ENCODE results near the gene FNIP1. TPM values are rescaled to one million over a fixed set of nuclear protein-coding genes. Genes with fewer than 3 reads are reported as not detected.
"Not testable (repeated sequence)": the region's sequence is repeated elsewhere in the genome, so short reads cannot be mapped to it uniquely, and the experiment has no call there.

Gene FNIP1
- 10 to 100 TPM; 14.9 to 15.7 TPM for total RNA-seq

DNA sequence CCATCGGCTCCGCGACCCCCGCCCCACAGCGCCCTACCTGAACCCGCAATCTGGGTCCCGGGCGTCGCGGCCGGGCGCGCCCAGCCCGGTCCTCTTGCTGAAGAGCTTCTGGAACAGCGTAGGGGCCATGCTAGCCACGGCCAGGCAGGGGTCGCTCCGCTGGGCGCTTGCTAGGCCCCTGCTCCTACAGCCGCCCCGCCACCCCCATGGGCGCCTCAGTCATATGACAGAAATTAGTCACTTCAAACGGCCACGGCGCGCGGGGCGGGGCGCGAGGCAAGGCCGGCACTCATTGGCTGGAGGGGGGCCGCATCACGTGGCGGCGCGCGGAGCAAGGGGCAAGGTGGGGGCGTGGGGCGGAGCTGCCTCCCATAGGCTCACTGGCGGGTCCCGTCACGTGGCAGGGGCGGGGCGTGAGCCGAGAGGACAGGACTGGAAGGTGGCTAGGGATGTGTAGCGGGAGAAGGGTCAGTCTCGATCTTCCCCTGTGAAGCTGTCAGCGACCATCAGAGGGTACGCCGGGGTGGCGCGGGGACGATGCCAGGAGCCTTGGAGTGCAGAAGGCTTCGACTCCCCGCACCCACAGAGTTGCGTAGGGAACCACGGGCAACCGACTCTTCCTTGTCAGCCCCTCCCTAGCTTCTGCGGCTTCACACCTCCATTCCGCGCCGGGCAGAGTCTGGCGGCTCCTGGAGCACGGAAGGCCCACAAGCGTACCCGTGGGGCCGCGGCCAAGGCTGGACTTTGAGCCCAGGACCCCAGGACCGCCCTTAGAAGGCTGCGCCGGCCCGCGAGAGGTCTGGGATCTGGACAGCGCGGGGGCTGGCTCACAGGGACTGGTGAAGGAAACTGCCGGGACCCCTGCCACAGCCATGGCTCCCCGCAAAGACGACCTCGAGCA is at the start of gene FNIP1:
FNIP1 (minus strand) TSS at position 225 of the 901 bp plus-strand sequence; CDS start at position 129, 96 bp downstream.
- H3K27me3 Mint-ChIP-seq = no peaks in the 10 kb centered on the region
- DNase-seq = peak; percentile 99
- H3K36me3 Mint-ChIP-seq = peaks cover 19% of the 10 kb centered on the region
- H3K4me1 Mint-ChIP-seq = peaks cover 22% of the 10 kb centered on the region
- peak within 1 kb of the TSS; percentile 89 for H3K27ac Mint-ChIP-seq
- H3K9me3 Mint-ChIP-seq = no peaks in the 10 kb centered on the region
- peak within 1 kb of the TSS; percentile 94 for H3K4me3 Mint-ChIP-seq

DNA sequence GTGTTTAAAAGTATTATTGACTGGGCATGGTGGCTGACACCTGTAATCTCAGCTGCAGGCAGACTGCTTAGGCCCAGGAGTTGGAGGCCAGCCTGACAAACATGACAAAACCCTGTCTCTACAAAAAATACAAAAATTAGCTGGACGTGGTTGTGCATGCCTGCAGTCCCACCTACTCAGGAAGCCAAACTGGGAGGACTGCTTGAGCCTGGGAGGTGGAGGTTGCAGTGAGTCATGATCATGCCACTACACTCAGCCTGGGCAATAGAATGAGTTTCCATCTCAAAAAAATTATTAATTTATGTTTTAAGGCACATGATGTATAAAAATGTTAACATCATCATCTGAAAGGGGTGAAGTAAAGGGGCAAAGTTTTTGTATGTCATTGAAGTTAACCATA is 49.7 kb upstream of the FNIP1 start:
- no peaks in the 10 kb centered on the region for H3K27me3 Mint-ChIP-seq
- no peak overlapping the region for H3K27ac Mint-ChIP-seq
- H3K4me3 Mint-ChIP-seq = no peak overlapping the region
- no peaks in the 10 kb centered on the region for H3K4me1 Mint-ChIP-seq
- H3K36me3 Mint-ChIP-seq = peaks cover 23% of the 10 kb centered on the region
- DNase-seq = no peak
- H3K9me3 Mint-ChIP-seq = peaks cover 51% of the 10 kb centered on the region

DNA sequence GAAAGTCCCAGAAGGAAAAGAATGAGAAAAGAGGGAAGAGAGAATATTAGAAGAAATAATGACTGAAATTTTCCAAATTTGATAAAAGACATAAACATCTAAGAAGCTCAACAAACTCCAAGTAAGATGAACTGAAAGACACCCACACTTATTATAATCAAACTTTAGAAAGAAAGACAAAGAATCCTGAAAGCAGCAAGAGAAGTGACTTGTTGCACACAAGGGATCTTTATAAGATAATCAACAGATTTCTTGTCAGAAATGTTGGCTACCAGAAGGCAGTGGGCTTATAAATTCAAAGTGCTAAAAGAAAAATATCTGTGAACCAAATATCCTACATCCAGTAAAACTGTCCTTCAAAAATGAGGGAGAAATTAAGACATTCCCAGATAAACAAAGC is 49.0 kb upstream of the FNIP1 start:
- Mint-ChIP-seq H3K9me3 (peaks cover 51% of the 10 kb centered on the region), H3K4me3 (no peak overlapping the region), H3K27me3 (no peaks in the 10 kb centered on the region), H3K4me1 (no peaks in the 10 kb centered on the region), H3K36me3 (peaks cover 23% of the 10 kb centered on the region), H3K27ac (no peak overlapping the region)
- no peak for DNase-seq

DNA sequence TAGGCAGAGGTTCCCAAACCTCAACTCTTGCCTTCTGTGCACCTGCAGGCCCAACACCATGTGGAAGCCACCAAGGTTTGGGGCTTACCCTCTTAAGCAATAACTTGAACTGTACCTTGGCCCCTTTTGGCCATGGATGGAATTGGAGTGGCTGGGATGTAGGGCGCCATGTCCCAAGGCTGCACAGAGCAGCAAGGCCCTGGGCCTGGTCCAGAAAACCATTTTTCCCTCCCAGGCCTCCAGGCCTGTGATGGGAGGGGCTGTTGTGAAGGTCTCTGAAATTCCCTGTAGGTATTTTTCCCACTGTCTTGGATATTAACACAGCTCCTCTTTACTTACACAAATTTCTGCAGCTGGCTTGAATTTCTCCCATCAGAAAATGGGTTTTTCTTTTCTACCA is 46.2 kb upstream of the FNIP1 start:
- Mint-ChIP-seq H3K36me3 (peaks cover 19% of the 10 kb centered on the region), H3K9me3 (peaks cover 42% of the 10 kb centered on the region)
- not testable (repeated sequence) for DNase-seq, H3K27me3 Mint-ChIP-seq, H3K4me1 Mint-ChIP-seq, H3K4me3 Mint-ChIP-seq, H3K27ac Mint-ChIP-seq

DNA sequence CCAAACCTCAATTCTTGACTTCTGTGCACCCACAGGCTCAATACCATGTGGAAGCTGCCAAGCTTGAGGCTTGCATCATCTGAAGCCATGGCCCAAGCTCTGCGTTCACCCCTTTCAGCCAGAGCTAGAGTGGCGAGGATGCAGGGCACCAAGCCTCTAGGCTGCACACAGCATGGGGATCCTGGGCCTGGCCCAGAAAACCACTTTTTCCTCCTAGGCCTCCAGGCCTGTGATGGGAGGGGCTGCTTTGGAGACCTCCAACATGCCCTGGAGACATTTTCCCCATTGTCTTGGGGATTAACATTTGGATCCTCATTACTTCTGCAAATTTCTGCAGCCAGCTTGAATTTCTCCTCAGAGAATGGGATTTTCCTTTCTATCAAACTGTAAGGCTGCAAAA is 35.9 kb upstream of the FNIP1 start:
- H3K27ac Mint-ChIP-seq, H3K4me3 Mint-ChIP-seq, DNase-seq, H3K36me3 Mint-ChIP-seq, H3K9me3 Mint-ChIP-seq, H3K27me3 Mint-ChIP-seq, H3K4me1 Mint-ChIP-seq: not testable (repeated sequence)

DNA sequence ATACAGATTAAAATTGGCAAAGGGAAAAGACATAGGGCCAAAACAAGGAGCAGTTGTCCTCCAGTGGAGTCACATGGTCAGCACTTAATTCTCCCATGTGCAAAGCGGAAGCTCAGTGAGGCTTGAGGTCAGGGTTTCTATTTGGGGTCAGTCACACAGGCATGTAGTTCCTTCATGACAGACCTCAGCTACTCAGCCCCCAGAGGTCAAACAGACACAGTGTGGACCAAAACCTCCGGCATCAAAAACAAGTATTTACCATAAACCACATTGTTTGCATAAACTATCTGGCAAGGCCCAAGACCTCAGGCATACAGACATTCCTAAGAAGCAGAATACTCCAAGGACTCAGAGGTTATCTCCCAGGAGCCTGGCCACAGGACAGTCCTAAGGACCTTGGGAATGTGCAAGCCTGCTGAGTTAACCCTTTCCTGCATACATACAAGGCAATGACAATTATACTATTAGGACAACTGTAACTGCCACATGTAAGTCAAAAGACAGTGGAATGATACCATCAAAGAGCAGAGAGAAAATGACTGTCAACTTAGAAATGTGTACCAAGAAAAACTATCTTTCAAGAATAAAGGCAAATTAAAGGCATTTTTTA is 28.7 kb upstream of the FNIP1 start:
- Mint-ChIP-seq H3K27me3 (peaks cover 4% of the 10 kb centered on the region), H3K27ac (no peak overlapping the region), H3K4me1 (no peaks in the 10 kb centered on the region), H3K9me3 (no peaks in the 10 kb centered on the region), H3K36me3 (peaks cover 5% of the 10 kb centered on the region), H3K4me3 (no peak overlapping the region)
- no peak for DNase-seq

DNA sequence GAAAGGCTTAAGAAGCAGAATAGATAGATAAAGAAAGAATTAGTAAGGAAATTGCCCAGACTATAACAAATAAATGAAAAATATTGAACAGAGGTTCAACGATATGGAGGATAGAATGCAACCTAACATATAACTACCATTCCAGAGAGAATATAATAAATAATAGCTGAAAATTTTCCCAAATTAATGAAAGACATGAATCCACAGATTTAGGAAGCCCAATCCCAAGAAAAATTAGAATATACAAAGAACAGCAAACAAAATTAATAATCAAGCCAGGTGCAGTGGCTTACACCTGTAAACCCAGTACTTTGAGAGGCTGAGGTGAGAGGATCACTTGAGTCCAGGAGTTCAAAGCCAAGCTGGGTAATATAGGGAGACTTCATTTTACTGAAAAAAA is 27.8 kb upstream of the FNIP1 start:
- H3K36me3 Mint-ChIP-seq = peaks cover 5% of the 10 kb centered on the region
- H3K9me3 Mint-ChIP-seq = no peaks in the 10 kb centered on the region
- H3K27me3 Mint-ChIP-seq = peaks cover 4% of the 10 kb centered on the region
- no peaks in the 10 kb centered on the region for H3K4me1 Mint-ChIP-seq
- no peak overlapping the region for H3K4me3 Mint-ChIP-seq
- no peak overlapping the region for H3K27ac Mint-ChIP-seq
- DNase-seq = no peak

DNA sequence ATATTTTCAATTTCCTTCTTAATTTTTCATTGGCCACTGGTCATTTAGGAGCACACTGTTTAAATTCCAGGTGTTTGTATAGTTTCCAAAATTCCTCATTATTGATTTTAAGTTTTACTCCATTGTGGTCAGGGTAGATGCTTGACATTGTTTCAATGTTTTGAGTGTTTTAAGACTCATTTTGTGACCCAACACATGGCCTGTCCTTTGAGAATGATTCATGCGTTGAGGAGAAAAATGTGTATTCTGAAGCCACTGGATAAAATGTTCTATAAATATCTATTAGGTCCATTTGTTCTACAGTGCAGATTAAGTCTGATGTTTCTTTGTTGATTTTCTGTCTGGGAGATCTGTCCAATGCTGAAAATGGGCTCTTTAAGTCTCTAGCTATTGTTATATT is 24.4 kb upstream of the FNIP1 start:
- H3K27me3 Mint-ChIP-seq = peaks cover 4% of the 10 kb centered on the region
- H3K4me1 Mint-ChIP-seq = peaks cover 4% of the 10 kb centered on the region
- no peak for DNase-seq
- H3K27ac Mint-ChIP-seq = no peak overlapping the region
- H3K36me3 Mint-ChIP-seq = peaks cover 2% of the 10 kb centered on the region
- H3K9me3 Mint-ChIP-seq = no peaks in the 10 kb centered on the region
- no peak overlapping the region for H3K4me3 Mint-ChIP-seq

DNA sequence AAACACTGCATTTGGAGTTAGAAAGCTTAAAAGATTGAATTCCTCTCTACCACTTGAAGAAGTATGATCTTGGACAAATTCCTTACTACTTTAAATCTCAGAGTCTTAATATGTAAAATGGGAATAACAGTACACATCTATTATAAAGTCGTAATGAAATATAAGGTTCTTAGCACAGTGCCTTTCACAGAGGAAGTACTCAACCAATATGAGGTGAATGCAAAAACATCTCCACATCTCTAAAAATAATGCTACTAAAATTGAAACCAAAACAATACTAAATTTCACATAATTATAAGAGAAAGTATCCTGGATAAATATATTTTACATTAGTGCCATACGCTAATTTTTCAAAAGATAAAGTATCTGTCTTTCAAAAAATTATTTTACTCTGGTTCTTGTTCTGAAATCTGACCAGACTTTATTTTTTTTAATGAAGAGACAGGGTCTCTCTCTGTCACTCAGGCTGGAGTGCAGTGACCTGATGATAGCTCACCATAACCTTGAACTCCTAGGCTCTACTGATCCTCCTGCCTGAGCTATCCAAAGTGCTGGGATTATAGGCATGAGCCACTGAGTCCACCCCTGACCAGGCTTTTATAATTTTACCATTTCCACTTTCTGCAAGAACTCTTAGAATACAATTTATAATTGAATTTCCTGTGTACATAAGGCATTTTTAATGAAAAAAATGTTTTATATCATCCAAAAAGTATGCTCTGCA is 21.3 kb upstream of the FNIP1 start:
- H3K27ac Mint-ChIP-seq = no peak overlapping the region
- H3K9me3 Mint-ChIP-seq = no peaks in the 10 kb centered on the region
- H3K4me3 Mint-ChIP-seq = no peak overlapping the region
- H3K36me3 Mint-ChIP-seq = peaks cover 2% of the 10 kb centered on the region
- DNase-seq = no peak
- no peaks in the 10 kb centered on the region for H3K27me3 Mint-ChIP-seq
- peaks cover 4% of the 10 kb centered on the region for H3K4me1 Mint-ChIP-seq

DNA sequence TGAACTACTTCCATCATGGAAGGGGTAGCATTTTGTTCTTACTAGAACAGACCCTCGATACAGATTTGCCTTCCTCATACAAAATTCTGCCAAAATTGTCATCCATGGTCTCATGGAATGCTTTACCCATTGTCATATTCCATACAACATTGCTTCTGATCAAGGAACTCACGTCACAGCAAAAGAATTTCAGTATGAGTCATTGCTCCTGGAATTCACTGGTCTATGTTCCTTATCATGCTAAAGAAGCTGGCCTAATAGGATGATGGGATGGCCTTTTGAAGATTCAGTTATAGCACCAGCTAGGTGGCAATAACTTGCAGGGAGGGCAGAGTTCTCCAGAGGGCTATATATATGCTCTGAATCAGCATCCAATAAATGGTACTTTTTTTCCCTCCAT is 18.2 kb upstream of the FNIP1 start:
- no peaks in the 10 kb centered on the region for H3K36me3 Mint-ChIP-seq
- H3K9me3 Mint-ChIP-seq = no peaks in the 10 kb centered on the region
- peaks cover 4% of the 10 kb centered on the region for H3K4me1 Mint-ChIP-seq
- H3K27ac Mint-ChIP-seq = no peak overlapping the region
- no peak overlapping the region for H3K4me3 Mint-ChIP-seq
- H3K27me3 Mint-ChIP-seq = no peaks in the 10 kb centered on the region
- no peak for DNase-seq

DNA sequence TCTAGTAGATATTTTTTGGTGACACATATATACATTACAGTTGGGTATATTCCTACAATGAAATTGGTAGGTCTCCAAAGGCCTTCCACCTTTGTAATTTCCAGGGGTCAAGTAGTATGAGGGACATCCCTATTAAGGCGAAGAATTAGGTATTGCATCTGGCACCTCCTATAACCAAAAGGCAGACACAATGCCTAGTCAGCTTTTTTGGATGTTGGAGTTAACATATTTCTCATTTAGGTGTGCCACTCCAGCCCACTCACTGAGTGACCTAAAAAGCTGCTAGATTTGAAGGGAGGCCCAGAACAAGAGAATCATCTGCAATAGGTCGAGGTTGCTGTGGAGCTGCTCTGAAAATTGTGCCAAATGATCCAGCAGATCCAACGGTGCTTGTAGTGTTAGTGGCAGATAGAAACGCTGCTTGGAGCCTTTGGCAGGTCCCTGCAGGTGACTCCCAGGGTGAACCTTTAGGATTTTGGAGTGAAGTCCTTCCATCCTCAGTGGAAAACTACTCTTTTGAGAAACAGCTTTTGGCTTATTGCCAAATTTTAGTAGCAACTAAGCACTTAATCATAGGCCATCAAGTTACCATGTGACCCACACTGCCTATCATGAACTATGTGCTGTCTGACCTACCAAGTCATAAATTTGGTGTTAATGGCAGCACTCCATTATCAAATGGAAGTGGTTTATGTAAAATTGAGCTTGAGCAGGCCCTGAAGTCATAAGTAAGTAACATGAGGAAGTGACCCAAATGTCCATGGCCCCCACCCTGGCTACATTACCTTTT is 15.7 kb upstream of the FNIP1 start:
- no peak overlapping the region for H3K27ac Mint-ChIP-seq
- H3K27me3 Mint-ChIP-seq = no peaks in the 10 kb centered on the region
- no peaks in the 10 kb centered on the region for H3K9me3 Mint-ChIP-seq
- no peaks in the 10 kb centered on the region for H3K4me1 Mint-ChIP-seq
- no peak overlapping the region for H3K4me3 Mint-ChIP-seq
- DNase-seq = no peak
- H3K36me3 Mint-ChIP-seq = no peaks in the 10 kb centered on the region

DNA sequence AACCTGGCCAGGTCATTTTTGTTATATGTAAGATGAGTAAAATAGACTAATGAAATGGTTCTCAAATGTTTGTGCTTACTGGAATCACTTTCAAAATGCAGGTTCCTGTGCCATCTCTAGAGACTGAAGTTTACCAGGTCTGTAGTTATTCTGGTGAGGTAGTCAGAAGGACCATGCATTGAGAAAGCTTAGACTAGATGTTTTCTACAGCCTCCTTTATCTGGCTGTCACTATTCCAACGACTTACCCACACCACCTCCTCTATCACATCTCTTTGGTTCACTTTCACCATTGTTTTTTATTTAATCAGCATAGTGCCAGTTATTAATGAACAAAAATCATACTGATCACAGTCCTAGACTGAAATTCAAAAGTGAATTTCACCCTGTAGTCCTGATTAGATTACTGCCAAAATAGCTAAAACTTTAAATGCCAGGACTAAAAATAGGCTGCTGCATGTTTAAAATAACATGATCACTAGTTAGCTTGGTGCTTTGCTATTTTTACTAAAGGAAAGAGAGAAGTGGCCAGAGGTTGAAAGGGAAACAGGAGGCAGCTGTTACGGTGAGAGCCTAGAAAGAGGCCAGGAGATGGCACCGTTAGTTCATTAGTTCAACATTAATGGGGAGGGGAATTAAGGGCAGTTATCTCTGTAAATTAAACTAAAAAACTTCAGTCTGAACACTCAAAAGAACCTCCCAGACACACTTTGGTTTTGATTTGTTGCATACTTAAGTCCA is 13.9 kb upstream of the FNIP1 start:
- Mint-ChIP-seq H3K27me3 (no peaks in the 10 kb centered on the region), H3K4me1 (no peaks in the 10 kb centered on the region), H3K36me3 (no peaks in the 10 kb centered on the region), H3K9me3 (no peaks in the 10 kb centered on the region), H3K27ac (no peak overlapping the region), H3K4me3 (no peak overlapping the region)
- no peak for DNase-seq

DNA sequence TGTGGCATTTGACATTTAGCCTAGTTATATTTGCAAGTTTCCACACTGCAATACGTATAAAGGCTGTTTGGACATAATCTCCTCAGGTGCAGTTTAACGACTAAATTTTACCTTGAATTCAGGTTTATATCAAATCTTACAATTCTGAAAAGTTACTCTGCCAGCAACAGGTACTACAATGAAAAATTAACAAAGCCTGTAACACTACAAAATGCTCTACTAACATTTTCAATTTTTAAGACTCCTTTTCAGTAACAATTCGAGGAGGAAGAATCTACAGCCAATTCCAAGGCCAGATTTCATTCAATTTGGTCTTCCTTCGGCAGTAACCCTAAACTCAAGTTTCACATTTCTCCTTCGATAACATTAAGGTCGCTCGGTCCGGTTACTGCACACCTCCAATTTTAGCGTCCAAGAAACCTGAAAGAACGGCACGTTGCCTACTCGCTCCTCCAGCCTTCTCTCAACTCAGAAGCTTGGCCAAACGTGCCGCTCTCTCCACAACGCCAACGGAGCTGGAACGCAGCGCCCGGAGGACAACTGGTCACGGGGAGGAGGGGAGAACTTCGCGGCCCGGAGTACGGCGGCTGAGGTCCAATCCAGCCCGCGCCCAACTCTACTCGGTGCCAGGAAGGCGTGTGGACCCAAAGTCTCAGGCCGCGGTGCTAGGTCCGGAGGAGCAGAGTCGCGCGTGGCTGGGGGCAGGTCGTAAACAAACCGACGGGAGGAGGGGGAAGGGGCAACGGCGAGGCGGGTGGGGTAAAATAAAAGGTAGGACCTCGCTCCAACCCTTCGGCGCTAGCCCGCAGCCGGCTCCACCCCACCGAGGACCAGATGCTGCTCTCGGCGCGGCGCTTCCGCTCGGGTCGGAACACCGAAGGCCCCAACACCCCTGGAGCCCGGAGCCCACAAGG is 681 bp downstream of the FNIP1 start:
- Mint-ChIP-seq H3K36me3 (peaks cover 19% of the 10 kb centered on the region), H3K27me3 (no peaks in the 10 kb centered on the region), H3K9me3 (no peaks in the 10 kb centered on the region), H3K4me3 (peak overlapping the region; percentile 94), H3K4me1 (peaks cover 23% of the 10 kb centered on the region), H3K27ac (peak overlapping the region; percentile 89)
- DNase-seq = peak; percentile 42
